ENCODE data around the gene SPNS2.

The SPNS2 gene

DNA sequence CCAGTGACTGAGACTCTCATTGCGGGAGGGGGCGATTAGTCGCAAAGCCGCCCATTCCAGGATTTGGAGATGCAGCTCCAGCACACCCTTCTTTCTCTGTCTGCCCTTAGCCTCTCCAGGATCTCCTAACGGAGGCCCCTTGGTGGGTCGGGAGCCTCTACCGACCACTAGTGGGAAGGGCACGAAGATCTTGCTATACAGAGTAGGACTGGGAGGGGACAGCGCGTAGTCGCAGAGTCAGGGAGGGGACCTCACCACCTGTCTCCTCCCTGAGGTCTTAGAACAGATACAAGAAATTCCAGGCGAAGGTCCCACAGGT, 85.1 kb downstream of the SPNS2 start:
- no peak for TF ChIP-seq ZFX (IDR thresholded peaks at IDR 0.05; ENCODE audit: borderline replicate concordance)
- TF ChIP-seq, protein P1, sequence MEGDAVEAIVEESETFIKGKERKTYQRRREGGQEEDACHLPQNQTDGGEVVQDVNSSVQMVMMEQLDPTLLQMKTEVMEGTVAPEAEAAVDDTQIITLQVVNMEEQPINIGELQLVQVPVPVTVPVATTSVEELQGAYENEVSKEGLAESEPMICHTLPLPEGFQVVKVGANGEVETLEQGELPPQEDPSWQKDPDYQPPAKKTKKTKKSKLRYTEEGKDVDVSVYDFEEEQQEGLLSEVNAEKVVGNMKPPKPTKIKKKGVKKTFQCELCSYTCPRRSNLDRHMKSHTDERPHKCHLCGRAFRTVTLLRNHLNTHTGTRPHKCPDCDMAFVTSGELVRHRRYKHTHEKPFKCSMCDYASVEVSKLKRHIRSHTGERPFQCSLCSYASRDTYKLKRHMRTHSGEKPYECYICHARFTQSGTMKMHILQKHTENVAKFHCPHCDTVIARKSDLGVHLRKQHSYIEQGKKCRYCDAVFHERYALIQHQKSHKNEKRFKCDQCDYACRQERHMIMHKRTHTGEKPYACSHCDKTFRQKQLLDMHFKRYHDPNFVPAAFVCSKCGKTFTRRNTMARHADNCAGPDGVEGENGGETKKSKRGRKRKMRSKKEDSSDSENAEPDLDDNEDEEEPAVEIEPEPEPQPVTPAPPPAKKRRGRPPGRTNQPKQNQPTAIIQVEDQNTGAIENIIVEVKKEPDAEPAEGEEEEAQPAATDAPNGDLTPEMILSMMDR (IDR thresholded peaks at IDR 0.05) = peak; percentile 18; the same call in 1 of the 2 replicates

DNA sequence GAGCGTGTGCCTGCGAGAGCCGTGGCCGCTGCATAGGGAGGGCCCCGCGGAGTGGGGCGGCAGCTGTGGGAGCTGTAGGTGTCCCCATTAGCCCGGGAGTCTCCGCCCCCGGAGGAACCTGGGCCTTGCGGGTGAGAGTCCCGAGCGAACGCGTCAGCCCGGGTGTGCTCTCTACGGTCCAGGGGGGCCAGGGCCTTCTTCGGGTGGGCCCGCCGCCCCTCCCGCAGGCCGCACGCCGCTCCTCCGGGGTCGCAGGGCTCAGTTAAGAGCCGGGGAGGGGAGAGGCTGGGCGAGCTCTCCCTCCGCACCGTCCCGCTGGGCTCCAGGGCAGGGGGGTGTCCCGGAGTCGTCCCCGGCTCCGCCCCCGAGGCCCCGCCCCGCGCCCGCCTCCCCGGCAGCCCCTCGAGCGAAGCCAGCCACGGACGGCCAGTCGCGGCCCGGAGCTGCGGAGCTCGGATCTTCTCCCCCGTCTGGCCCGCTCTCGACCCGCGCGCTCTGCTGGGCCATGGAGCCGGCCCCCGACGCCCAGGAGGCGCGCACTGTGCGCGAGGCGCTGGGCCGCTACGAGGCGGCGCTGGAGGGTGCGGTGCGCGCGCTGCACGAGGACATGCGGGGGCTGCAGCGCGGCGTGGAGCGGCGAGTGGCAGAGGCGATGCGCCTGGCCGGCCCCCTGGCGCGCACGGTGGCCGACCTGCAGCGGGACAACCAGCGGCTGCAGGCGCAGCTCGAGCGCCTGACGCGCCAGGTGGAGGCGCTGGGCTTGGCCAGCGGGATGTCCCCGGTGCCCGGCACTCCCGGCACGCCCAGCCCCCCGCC, 85.6 kb downstream of the SPNS2 start, which contains the start of gene SMTNL2:
SMTNL2 (plus strand) TSS at position 429 of the 816 bp plus-strand sequence; CDS start at position 506, 77 bp downstream.
- no peak within 1 kb of the TSS for H3K27ac ChIP-seq
- TF ChIP-seq, protein P1 (IDR thresholded peaks at IDR 0.05) = 0 out of 2 replicates have a peak, but pooled peaks have one; percentile 11
- TF ChIP-seq ZFX (IDR thresholded peaks at IDR 0.05; ENCODE audit: borderline replicate concordance) = no peak

More for the DNA sequence above, 85.1 kb downstream of the SPNS2 start:
- H3K27ac ChIP-seq = no peak overlapping the region

DNA sequence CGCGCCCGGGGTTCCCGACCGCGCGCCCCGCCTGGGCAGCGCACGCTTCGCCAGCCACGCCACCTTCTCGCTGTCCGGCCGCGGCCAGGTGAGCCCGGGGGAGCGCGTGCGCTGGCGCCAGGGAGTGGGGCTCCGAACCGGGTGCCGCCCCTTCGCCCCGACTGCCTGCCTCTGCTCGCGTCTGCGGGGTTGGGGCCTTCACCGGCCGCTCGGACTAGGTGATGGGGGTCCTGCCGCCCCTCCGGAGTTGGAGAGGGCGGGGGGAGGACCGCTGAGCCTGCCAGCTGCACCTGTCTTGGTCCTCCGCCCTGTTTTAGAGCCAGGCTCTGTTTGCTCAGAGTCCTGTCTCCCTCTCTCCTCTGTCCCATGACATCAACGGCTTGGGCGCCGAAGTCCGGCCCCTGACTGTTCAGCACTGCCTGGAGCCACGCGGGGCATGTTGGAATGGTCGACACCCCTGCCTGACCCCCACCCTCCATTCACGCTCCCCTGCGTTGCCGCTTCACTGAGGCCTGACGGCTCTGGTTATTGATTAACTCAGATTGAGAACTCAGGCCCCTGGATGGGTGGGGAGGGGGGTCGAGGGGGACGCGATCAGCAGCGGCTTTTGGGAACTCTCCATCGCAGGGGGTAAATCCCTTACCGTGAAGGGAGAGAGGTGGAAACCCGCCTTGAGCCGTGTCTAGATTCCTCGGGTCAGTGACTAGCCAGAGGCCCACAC, 86.4 kb downstream of the SPNS2 start:
- TF ChIP-seq, protein P1 (IDR thresholded peaks at IDR 0.05) = no peak
- no peak for TF ChIP-seq ZFX (IDR thresholded peaks at IDR 0.05; ENCODE audit: borderline replicate concordance)

DNA sequence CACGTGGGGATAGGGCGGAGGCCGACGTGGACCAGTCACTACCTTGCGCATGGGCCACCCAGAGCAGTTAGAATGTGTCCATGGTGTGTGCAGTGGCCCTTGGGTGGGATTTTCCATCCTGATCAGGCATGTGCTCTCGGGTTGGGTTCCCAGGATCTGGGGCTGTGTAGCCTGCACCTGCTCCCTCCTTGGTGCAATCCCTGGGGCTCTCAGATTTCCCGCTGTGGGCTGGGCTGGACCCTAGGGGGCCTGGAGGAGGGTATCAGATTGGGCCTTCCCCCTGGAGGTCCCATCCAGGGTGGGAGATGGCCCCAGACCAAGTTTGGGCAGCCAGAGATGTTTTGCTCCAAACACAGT, 86.9 kb downstream of the SPNS2 start:
- no peak overlapping the region for H3K27ac ChIP-seq
- TF ChIP-seq, protein P1 (IDR thresholded peaks at IDR 0.05) = no peak
- TF ChIP-seq ZFX (IDR thresholded peaks at IDR 0.05; ENCODE audit: borderline replicate concordance) = no peak

More for the DNA sequence above, 86.4 kb downstream of the SPNS2 start:
- H3K27ac ChIP-seq = no peak overlapping the region

DNA sequence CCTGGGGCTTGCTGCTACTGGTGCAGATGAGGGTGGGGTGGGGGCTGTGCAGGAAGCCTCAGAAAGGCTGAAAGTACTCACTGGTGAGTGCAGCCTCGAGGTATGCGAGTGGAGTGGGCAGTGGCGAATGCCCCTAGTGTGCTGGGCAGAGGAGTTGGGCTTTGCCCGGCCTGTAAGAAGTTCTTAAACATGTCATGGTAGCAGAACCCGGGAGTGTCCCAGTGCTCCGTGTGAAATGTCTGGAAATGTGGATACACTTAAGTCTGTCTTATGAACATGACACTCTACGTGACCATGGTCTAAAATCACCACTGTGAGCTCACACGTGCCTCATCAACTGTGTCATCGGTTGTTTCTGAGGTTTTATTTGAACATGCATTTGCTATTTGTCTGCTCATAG, 87.4 kb downstream of the SPNS2 start:
- no peak overlapping the region for H3K27ac ChIP-seq
- TF ChIP-seq, protein P1 (IDR thresholded peaks at IDR 0.05) = no peak
- TF ChIP-seq ZFX (IDR thresholded peaks at IDR 0.05; ENCODE audit: borderline replicate concordance) = no peak

DNA sequence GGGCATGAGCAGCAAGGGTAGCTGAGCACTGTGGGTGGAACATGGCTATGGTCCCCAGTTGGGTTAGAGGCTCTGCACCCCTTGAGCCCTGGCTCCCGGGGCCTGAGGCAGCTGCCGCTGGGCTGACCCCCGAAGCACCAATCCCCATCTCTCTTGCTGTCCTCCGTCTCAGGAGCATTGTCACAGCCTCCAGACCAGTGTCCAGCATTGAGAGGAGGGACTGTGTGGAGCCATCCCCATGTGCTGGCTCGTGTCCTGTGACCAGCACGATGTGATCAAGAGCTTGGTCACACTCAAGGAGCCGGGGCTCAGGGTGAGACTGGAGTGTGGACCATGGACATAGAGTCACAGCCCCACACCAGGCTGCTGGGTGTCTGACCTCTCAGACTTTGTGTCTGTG, 88.5 kb downstream of the SPNS2 start:
- H3K27ac ChIP-seq = no peak overlapping the region
- TF ChIP-seq, protein P1 (IDR thresholded peaks at IDR 0.05) = no peak
- TF ChIP-seq ZFX (IDR thresholded peaks at IDR 0.05; ENCODE audit: borderline replicate concordance) = no peak

DNA sequence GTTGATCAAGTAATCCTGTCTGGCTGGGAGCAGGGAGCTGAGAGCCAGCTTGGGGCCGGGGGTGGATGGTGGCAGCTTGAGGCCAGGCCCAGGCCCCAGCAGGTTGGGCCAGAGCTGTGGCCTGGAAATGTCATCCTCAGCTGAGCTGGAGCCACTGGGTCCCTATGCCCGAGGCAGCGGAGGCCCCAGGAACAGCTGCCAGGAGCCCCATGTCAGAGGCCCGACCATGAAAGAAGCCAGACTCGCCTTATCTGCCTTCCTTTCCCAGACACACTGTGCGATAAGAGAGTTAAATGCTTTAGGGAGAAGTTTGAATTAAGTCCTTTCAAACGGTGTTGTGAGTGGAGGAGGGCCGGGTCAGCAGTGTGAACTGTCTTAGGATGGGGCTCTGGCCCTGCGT, 89.1 kb downstream of the SPNS2 start:
- TF ChIP-seq, protein P1 (IDR thresholded peaks at IDR 0.05) = no peak
- TF ChIP-seq ZFX (IDR thresholded peaks at IDR 0.05; ENCODE audit: borderline replicate concordance) = no peak
- H3K27ac ChIP-seq = no peak overlapping the region

Measured in 22Rv1 (cell line).